ENCODE data around the gene PPP1R2. TPM values are rescaled to one million over a fixed set of nuclear protein-coding genes. Genes with fewer than 3 reads are reported as not detected.

PPP1R2 gene
- total RNA-seq, 1 donor from 2014 or later = 17.5 TPM

DNA sequence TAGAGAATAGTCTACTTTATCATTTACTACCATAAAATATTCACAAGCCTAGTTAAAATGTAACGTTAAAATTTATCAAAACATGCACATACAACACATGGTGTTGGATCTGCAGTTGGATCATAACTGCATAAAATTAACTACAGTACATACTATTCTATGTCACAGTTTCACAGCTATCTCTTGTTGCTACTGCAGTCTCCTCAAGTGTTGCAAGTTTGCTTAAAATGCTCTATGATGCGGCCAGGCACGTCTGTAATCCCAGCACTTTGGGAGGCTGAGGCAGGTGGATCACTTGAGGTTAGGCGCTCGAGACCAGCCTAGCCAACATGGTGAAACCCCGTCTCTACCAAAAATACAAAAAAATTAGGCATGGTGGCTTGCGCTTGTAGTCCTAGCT is 10.3 kb downstream of the PPP1R2 start:
- Mint-ChIP-seq H3K4me3 (ENCODE audit: low read depth) (no peak overlapping the region), H3K27me3 (no peaks in the 10 kb centered on the region), H3K4me1 (ENCODE audit: low read depth) (no peaks in the 10 kb centered on the region), H3K9me3 (ENCODE audit: low read depth) (peaks cover 3% of the 10 kb centered on the region), H3K27ac (no peak overlapping the region), H3K36me3 (ENCODE audit: insufficient read depth) (no peaks in the 10 kb centered on the region)
- no peak for DNase-seq (ENCODE audit: low spot score, unreplicated experiment)
- TF ChIP-seq, protein P1, sequence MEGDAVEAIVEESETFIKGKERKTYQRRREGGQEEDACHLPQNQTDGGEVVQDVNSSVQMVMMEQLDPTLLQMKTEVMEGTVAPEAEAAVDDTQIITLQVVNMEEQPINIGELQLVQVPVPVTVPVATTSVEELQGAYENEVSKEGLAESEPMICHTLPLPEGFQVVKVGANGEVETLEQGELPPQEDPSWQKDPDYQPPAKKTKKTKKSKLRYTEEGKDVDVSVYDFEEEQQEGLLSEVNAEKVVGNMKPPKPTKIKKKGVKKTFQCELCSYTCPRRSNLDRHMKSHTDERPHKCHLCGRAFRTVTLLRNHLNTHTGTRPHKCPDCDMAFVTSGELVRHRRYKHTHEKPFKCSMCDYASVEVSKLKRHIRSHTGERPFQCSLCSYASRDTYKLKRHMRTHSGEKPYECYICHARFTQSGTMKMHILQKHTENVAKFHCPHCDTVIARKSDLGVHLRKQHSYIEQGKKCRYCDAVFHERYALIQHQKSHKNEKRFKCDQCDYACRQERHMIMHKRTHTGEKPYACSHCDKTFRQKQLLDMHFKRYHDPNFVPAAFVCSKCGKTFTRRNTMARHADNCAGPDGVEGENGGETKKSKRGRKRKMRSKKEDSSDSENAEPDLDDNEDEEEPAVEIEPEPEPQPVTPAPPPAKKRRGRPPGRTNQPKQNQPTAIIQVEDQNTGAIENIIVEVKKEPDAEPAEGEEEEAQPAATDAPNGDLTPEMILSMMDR (IDR thresholded peaks at IDR 0.05; ENCODE audit: unreplicated experiment) = no peak

DNA sequence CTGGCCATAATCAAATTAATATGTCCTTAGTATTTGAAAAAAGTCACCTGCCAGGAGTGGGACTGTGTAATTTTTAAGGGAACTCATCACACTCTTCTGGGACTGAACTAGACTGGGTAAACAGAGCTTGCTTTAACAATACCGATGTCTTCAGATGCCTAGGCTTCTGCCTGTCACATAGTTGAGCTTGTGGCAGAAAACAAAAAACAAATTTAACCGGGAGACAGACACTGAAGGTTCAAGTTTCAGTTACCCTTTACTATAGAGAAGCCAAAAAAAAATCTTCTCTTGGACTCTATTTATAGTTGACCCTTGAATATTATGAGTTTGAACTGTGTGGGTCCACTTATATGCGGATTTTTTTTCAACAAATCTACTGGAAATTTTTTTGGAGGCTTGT is 10.8 kb downstream of the PPP1R2 start:
- H3K9me3 Mint-ChIP-seq (ENCODE audit: low read depth) = peaks cover 3% of the 10 kb centered on the region
- TF ChIP-seq, protein P1 (IDR thresholded peaks at IDR 0.05; ENCODE audit: unreplicated experiment) = no peak
- H3K27me3 Mint-ChIP-seq = no peaks in the 10 kb centered on the region
- no peak overlapping the region for H3K27ac Mint-ChIP-seq
- no peak for DNase-seq (ENCODE audit: low spot score, unreplicated experiment)
- no peak overlapping the region for H3K4me3 Mint-ChIP-seq (ENCODE audit: low read depth)
- H3K4me1 Mint-ChIP-seq (ENCODE audit: low read depth) = no peaks in the 10 kb centered on the region
- no peaks in the 10 kb centered on the region for H3K36me3 Mint-ChIP-seq (ENCODE audit: insufficient read depth)

DNA sequence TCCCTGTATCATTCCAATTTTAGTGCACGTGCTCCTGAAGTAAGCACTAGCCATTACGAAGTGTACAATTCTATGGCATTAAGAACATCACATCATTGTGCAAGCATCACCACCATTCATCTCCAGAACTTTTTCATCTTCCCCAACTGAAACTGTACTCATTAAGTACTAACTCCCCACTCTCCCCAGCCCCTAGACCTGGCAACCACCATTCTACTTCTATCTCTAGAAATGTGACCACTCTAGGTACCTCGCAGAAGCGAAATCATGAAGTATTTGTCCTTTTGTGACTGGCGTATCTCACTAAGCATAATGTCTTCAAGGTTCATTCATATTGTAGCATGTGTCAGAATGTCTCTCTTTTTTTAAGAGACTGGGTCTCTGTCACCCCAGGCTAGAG is 11.4 kb downstream of the PPP1R2 start:
- peaks cover 3% of the 10 kb centered on the region for H3K9me3 Mint-ChIP-seq (ENCODE audit: low read depth)
- no peaks in the 10 kb centered on the region for H3K4me1 Mint-ChIP-seq (ENCODE audit: low read depth)
- DNase-seq (ENCODE audit: low spot score, unreplicated experiment) = no peak
- no peaks in the 10 kb centered on the region for H3K36me3 Mint-ChIP-seq (ENCODE audit: insufficient read depth)
- TF ChIP-seq, protein P1 (IDR thresholded peaks at IDR 0.05; ENCODE audit: unreplicated experiment) = no peak
- no peak overlapping the region for H3K4me3 Mint-ChIP-seq (ENCODE audit: low read depth)
- H3K27me3 Mint-ChIP-seq = no peaks in the 10 kb centered on the region
- H3K27ac Mint-ChIP-seq = no peak overlapping the region

DNA sequence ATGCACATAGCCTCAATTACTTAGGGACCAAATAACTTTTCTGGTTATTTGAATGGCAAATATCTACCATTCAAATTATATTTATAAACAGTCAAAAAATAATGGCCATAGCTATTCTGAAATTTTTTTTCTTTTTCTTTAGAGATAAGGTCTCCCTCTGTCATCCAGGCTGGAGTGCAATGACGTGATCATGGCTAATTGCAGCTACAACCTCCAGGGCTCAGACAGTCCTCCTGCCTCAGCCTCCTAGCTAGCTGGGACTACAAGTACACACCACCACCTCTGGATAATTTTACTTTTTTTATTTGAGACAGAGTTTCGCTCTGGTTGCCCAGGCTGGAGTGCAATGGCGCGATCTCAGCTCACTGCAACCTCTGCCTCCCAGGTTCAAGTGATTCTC is 16.6 kb downstream of the PPP1R2 start:
- no peaks in the 10 kb centered on the region for H3K27me3 Mint-ChIP-seq
- TF ChIP-seq, protein P1 (IDR thresholded peaks at IDR 0.05; ENCODE audit: unreplicated experiment) = no peak
- H3K4me1 Mint-ChIP-seq (ENCODE audit: low read depth) = no peaks in the 10 kb centered on the region
- H3K9me3 Mint-ChIP-seq (ENCODE audit: low read depth) = no peaks in the 10 kb centered on the region
- peaks cover 2% of the 10 kb centered on the region for H3K36me3 Mint-ChIP-seq (ENCODE audit: insufficient read depth)
- DNase-seq (ENCODE audit: low spot score, unreplicated experiment) = no peak
- H3K4me3 Mint-ChIP-seq (ENCODE audit: low read depth) = no peak overlapping the region
- H3K27ac Mint-ChIP-seq = no peak overlapping the region

DNA sequence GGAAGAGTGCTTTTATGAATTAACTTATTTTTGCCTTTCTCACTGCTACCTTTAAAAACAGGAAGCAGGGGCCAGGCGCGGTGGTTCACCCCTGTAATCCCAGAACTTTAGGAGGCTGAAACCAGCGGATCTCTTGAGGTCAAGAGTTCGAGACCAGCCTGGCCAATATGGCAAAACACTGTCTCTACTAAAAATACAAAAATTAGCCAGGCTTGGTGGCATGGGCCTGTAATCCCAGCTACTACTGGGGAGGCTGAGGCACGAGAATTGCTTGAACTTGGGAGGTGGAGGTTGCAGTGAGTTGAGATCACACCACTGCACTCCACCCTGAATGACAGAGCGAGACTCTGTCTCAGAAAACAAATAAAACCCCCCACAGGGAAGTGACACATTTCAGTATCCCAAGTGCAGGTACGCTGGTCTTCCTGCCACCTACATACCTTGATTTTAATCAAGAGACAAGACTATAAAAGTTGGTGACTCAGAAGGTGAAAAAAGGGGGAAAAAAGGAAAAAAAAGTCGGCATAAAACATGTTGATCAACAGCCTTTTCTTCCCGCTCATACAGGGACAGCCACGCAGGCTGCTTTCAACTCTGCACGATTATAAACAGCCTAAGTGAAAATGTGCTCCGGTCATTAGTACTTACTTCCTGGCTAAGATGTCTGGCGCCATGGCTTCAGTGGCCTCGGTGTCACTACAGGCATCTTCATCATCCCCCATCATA is 18.8 kb downstream of the PPP1R2 start:
- Mint-ChIP-seq H3K36me3 (ENCODE audit: insufficient read depth) (peaks cover 2% of the 10 kb centered on the region), H3K9me3 (ENCODE audit: low read depth) (no peaks in the 10 kb centered on the region), H3K27me3 (no peaks in the 10 kb centered on the region), H3K4me1 (ENCODE audit: low read depth) (no peaks in the 10 kb centered on the region), H3K27ac (no peak overlapping the region), H3K4me3 (ENCODE audit: low read depth) (no peak overlapping the region)
- TF ChIP-seq, protein P1 (IDR thresholded peaks at IDR 0.05; ENCODE audit: unreplicated experiment) = no peak
- DNase-seq (ENCODE audit: low spot score, unreplicated experiment) = no peak

Data from progenitor cell of endocrine pancreas (in vitro differentiated cells).